OCI-LY7 (cell line): ENCODE results near the gene SCP2D1.

Source experiments
- CTCF ChIP-seq: fragments of 200-600 bp; sonication (generic); conservative IDR thresholded peaks from 2 replicates; pipeline ENCODE4 v1.5.1; 2014; ENCODE audit warnings: mild to moderate bottlenecking, antibody characterized with exemption, low read length, moderate library complexity, mixed read lengths
- EZH2phosphoT487 ChIP-seq: fragments of 200-600 bp; sonication (generic); IDR thresholded peaks from 2 replicates; pipeline ENCODE4 v1.6.1; 2018; ENCODE audit warnings: low read depth, borderline replicate concordance, mild to moderate bottlenecking, mixed run types, antibody characterized with exemption, low read length, moderate library complexity, mixed read lengths

- no peak for TF ChIP-seq CTCF
- TF ChIP-seq EZH2phosphoT487, result no peak
Measured at GRCh38 chr20:18813483-18813882, at the start of gene SCP2D1.
